ENCODE measurements around the gene ETS2.

DNA sequence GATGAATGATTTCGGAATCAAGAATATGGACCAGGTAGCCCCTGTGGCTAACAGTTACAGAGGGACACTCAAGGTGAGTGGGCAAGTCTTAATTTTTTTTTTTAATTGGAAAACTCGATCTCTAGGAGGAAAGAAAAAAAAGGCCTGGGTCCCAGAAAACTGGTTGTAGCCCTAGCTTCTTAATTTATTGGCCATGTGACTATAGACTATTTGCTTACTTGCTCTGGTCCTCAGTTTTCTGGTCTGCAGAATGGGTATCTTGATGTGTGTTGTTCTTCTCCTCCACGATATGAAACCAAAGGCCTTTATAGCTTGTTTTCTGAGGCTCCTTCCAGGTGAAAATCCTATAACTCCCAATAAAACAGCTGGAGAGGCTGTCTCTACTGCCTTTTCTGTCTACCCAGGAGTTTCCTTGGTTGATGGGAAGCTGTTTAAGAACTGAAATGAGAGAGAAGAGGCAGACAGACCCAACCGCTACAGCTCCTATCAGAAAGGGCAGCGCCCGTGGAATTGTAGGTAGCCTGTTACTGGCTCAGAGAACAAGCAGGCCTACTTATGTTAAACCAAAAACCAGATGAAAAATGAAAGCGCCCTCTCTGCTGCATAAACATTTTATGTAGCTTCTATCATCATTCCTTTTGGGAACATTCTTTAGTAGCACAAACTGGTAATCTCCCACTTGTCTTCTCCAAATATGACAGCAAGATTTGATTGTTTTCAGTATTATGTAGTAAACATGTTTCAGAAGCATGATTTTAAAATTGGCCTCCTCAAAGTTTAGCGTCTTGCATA, 4.5 kb downstream of the ETS2 start:
- TF ChIP-seq, protein P1, sequence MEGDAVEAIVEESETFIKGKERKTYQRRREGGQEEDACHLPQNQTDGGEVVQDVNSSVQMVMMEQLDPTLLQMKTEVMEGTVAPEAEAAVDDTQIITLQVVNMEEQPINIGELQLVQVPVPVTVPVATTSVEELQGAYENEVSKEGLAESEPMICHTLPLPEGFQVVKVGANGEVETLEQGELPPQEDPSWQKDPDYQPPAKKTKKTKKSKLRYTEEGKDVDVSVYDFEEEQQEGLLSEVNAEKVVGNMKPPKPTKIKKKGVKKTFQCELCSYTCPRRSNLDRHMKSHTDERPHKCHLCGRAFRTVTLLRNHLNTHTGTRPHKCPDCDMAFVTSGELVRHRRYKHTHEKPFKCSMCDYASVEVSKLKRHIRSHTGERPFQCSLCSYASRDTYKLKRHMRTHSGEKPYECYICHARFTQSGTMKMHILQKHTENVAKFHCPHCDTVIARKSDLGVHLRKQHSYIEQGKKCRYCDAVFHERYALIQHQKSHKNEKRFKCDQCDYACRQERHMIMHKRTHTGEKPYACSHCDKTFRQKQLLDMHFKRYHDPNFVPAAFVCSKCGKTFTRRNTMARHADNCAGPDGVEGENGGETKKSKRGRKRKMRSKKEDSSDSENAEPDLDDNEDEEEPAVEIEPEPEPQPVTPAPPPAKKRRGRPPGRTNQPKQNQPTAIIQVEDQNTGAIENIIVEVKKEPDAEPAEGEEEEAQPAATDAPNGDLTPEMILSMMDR (IDR thresholded peaks at IDR 0.05), result no peak
- no peak for TF ChIP-seq POLR2A (IDR thresholded peaks at IDR 0.05)
